Fibroblast of the aortic adventitia (primary cell): Measurements from ENCODE around the gene PLCL1. TPM values are rescaled to one million over a fixed set of nuclear protein-coding genes. Genes with fewer than 3 reads are reported as not detected.
A peak's percentile ranks its signal among the peaks of the same experiment; 100 is the strongest.

Experiments used
- DNase-seq: peaks from one replicate; pipeline ENCODE4 v3.0.0-alpha.2; 2010; ENCODE audit warnings: low read depth
- H3K4me3 ChIP-seq: 2 replicates; pipeline ENCODE4 v1.5.1; 2011; ENCODE audit warnings: low read depth, mild to moderate bottlenecking, control low read depth, low read length, moderate library complexity
- total RNA-seq: library from RNA; depleted of rRNA; stranded (reverse); fragments of >200 nt; gene quantifications from 2 replicates; pipeline ENCODE4 v1.2.3, GENCODE V29; 2012; ENCODE audit warnings: low replicate concordance
- TF ChIP-seq, protein P1 (sequence below): IDR thresholded peaks from 2 replicates; pipeline ENCODE4 v1.5.1; 2011; ENCODE audit warnings: mild to moderate bottlenecking, low read length, control low read depth, inconsistent platforms; ENCODE audit not compliant: insufficient read depth

The PLCL1 gene
- total RNA-seq, 1 donor = 17.7 TPM

DNA sequence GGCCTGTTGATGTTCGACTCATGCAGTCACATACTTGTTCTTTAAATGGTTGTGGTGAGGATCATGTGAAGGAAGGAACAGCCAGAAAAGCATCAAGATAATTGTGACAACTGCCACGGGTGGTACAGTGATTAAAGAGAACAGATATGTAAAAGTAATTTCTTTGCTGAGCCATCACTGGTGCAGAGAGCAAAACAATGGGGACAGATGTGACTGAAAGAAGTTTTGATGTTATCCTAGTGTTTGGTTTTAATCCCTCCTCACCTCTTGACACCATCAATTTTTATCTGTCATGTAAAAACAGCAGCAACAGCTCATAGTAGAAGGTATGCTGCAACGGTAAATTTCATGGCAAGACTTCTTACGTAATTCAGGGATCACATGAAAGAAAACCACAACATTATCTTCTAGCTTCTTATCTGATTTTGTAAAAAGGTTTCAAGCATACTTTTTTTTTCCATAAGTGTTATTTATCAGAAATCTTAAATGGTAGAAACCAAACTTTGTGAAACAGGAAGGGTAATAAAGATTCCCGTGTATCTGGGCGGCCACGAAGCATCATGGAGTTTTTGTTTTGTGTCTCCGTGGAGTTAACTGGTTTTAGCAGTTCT lies 65.2 kb downstream of the PLCL1 start:
- DNase-seq = peak; percentile 77
- no peak overlapping the region for H3K4me3 ChIP-seq
- TF ChIP-seq, protein P1, sequence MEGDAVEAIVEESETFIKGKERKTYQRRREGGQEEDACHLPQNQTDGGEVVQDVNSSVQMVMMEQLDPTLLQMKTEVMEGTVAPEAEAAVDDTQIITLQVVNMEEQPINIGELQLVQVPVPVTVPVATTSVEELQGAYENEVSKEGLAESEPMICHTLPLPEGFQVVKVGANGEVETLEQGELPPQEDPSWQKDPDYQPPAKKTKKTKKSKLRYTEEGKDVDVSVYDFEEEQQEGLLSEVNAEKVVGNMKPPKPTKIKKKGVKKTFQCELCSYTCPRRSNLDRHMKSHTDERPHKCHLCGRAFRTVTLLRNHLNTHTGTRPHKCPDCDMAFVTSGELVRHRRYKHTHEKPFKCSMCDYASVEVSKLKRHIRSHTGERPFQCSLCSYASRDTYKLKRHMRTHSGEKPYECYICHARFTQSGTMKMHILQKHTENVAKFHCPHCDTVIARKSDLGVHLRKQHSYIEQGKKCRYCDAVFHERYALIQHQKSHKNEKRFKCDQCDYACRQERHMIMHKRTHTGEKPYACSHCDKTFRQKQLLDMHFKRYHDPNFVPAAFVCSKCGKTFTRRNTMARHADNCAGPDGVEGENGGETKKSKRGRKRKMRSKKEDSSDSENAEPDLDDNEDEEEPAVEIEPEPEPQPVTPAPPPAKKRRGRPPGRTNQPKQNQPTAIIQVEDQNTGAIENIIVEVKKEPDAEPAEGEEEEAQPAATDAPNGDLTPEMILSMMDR = no peak

DNA sequence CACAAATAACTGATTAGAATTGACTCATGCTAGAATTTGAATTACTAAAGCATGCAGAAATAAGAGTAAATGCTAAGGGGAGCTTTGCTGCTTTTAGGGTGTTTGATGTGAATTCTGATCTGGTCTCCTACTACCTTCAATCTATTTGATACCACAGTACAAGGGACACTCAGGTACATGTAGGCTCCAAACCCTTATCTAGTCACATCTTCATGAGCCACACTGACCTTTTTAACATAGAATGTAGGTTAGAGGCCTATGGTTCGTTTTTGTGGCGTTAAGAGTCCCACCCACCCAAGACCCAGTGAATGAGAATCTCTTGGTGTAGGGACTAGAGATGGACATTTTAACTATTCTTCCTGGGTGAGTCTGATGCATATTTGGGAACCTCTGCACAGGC lies 65.7 kb downstream of the PLCL1 start:
- no peak for DNase-seq
- no peak overlapping the region for H3K4me3 ChIP-seq
- TF ChIP-seq, protein P1 = no peak

DNA sequence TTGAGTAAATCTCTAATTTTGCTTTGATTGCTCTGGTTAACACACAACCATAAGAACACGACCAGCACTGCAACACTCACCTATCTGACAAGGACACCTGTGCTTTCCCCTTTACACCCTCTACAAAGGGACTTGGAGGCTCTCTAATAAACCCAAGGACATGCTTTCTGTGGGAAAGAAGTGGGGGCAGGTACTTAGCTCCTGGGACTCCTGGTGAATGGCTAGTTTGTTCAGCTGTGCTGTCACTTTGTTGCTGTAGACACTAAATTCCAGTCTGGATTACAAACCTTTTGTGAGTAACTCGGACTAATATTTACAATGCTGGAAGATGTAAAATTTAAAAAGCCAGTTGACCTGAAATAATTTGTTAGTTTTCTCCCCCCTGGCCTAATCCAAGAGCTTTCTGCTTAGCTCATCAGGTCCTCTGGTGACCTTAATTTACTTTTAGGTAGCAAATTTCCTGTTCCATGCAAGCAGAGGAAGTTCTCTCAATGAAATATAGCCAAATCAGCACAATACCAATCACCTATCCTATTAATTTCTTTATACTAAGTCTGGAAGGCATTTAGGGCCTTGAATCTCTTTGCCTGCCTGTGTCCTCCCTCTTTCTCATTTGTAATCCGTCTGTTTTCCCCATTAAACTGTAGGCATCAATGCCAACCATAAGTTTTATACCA lies 67.5 kb downstream of the PLCL1 start:
- TF ChIP-seq, protein P1 = no peak
- DNase-seq = no peak
- H3K4me3 ChIP-seq = no peak overlapping the region

DNA sequence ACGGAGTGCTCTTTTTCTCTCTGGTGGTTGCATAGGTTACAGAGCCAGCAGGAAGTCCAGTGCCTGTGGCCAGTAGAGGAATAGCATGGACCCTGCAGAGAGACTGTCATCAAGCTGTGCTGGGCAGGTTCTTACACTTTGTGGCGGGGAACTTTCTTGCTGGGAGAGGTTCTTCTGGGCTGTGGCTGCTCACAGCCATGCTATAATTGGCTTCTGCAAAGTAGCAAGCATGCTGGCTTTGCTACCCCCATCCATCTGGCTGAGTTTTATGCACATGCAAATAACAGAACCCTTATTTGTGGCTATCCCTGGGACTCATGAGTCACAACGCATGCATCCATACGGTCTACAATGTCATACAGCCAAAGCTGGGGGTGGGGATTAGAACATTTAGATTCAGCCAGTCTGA lies 68.9 kb downstream of the PLCL1 start:
- TF ChIP-seq, protein P1 = no peak
- peak; percentile 34 for DNase-seq
- no peak overlapping the region for H3K4me3 ChIP-seq

DNA sequence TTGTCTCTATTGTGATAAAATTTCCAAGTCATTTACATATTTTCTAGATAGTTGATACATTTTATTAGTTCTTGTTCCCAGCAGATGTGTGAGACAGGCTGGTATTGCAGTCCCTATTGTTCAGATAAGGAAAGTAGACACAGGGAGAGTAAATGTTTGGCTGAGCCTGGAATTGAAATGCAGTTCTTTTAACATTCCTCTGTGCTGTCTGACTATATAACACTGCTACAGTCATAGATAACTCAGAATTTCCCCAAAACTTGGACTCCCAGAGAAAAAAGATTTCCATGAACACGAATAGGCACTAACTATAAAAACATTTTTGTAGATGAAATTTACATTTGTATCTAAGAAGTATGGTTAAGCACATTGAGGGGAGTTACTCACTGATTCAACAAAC lies 71.4 kb downstream of the PLCL1 start:
- no peak overlapping the region for H3K4me3 ChIP-seq
- TF ChIP-seq, protein P1 = no peak
- peak; percentile 59 for DNase-seq

DNA sequence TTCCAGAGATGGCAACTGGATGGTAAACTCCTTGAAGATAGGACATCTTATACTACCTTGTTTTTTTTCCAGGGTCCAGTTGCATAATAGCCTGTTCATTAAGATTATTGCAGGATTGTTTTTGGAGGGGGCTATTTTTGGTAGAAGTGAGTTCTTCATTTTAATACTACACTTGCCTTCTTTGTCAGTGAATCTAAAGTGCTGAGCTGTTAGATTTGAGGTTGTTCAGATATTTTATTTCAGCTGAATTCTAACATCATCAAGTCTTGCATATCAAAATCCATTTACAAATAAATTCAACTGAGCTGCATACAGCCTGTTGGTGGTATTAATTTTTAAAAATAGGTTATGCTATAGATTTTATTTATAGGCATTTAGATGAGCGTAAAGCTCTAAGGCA lies 72.1 kb downstream of the PLCL1 start:
- TF ChIP-seq, protein P1 = no peak
- no peak for DNase-seq
- no peak overlapping the region for H3K4me3 ChIP-seq
